ENCODE data around the gene SYPL2.

Gene SYPL2

GRCh38 chr1:109516872-109517271 lies 50.5 kb downstream of the SYPL2 start (continued):
- TF ChIP-seq TSHZ2 (CRISPR knock-in tag; IDR thresholded peaks at IDR 0.05) = no peak
- no peak for TF ChIP-seq ZC3H10 (CRISPR knock-in tag; IDR thresholded peaks at IDR 0.05)
- TF ChIP-seq ZNF565 (CRISPR knock-in tag; conservative IDR thresholded peaks at IDR 0.05; ENCODE audit: low read depth) = no peak
- TF ChIP-seq RARB (CRISPR knock-in tag; IDR thresholded peaks at IDR 0.05) = no peak
- TF ChIP-seq ZFP3 (CRISPR knock-in tag; IDR thresholded peaks at IDR 0.05) = no peak

DNA sequence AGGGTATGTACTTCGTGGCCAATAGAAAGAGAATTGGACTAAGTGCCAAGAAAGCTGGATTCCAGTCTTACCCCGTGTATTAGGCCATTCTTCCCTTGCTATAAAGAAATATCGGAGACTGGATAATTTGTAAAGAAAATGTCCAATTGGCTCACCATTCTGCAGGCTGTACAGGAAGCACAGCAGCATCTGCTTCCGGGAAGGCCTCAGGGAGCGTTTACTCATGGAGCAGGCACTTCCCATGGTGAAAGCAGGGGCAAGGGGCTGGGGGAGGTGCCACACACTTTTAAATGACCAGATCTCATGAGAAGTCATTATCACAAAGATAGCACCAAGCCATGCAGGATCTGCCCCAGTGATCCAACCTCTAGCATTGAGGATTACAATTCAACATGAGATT lies 51.0 kb downstream of the SYPL2 start:
- TF ChIP-seq GLIS3 (CRISPR knock-in tag; IDR thresholded peaks at IDR 0.05) = no peak
- TF ChIP-seq ZNF565 (CRISPR knock-in tag; conservative IDR thresholded peaks at IDR 0.05; ENCODE audit: low read depth) = no peak
- no peak for TF ChIP-seq ARNTL (CRISPR knock-in tag; IDR thresholded peaks at IDR 0.05; ENCODE audit: borderline replicate concordance, low read depth)
- TF ChIP-seq PATZ1 (CRISPR knock-in tag; IDR thresholded peaks at IDR 0.05; ENCODE audit: borderline replicate concordance) = no peak
- TF ChIP-seq SNAI2 (CRISPR knock-in tag; IDR thresholded peaks at IDR 0.05) = no peak
- TF ChIP-seq ZNF8 (CRISPR knock-in tag; IDR thresholded peaks at IDR 0.05) = no peak
- no peak for TF ChIP-seq RARB (CRISPR knock-in tag; IDR thresholded peaks at IDR 0.05)
- TF ChIP-seq BACH2 (CRISPR knock-in tag; IDR thresholded peaks at IDR 0.05; ENCODE audit: borderline replicate concordance) = no peak
- no peak for TF ChIP-seq OSR1 (CRISPR knock-in tag; IDR thresholded peaks at IDR 0.05)
- TF ChIP-seq ESRRG (CRISPR knock-in tag; IDR thresholded peaks at IDR 0.05) = no peak
- TF ChIP-seq, protein P1, sequence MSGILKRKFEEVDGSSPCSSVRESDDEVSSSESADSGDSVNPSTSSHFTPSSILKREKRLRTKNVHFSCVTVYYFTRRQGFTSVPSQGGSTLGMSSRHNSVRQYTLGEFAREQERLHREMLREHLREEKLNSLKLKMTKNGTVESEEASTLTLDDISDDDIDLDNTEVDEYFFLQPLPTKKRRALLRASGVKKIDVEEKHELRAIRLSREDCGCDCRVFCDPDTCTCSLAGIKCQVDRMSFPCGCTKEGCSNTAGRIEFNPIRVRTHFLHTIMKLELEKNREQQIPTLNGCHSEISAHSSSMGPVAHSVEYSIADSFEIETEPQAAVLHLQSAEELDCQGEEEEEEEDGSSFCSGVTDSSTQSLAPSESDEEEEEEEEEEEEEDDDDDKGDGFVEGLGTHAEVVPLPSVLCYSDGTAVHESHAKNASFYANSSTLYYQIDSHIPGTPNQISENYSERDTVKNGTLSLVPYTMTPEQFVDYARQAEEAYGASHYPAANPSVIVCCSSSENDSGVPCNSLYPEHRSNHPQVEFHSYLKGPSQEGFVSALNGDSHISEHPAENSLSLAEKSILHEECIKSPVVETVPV (CRISPR knock-in tag; IDR thresholded peaks at IDR 0.05) = no peak
- no peak for TF ChIP-seq TOX (CRISPR knock-in tag; IDR thresholded peaks at IDR 0.05; ENCODE audit: borderline replicate concordance)
- no peak for ATAC-seq

- ATAC-seq = no peak
- no peak for TF ChIP-seq ISL1 (CRISPR knock-in tag; IDR thresholded peaks at IDR 0.05)
- no peak for TF ChIP-seq ZNF70 (CRISPR knock-in tag; IDR thresholded peaks at IDR 0.05)
- TF ChIP-seq ARNTL (CRISPR knock-in tag; IDR thresholded peaks at IDR 0.05; ENCODE audit: borderline replicate concordance, low read depth) = no peak
- no peak for TF ChIP-seq CSDC2 (CRISPR knock-in tag; IDR thresholded peaks at IDR 0.05)
- no peak for TF ChIP-seq ESRRG (CRISPR knock-in tag; IDR thresholded peaks at IDR 0.05)
- TF ChIP-seq ZC3H10 (CRISPR knock-in tag; IDR thresholded peaks at IDR 0.05) = no peak
- no peak for TF ChIP-seq ZNF565 (CRISPR knock-in tag; conservative IDR thresholded peaks at IDR 0.05; ENCODE audit: low read depth)
- TF ChIP-seq ZFP3 (CRISPR knock-in tag; IDR thresholded peaks at IDR 0.05) = no peak
- TF ChIP-seq ZFP30 (CRISPR knock-in tag; IDR thresholded peaks at IDR 0.05) = no peak
- no peak for TF ChIP-seq SNAI2 (CRISPR knock-in tag; IDR thresholded peaks at IDR 0.05)
- TF ChIP-seq, protein P1 (CRISPR knock-in tag; IDR thresholded peaks at IDR 0.05) = no peak
- no peak for TF ChIP-seq PPARA (CRISPR knock-in tag; IDR thresholded peaks at IDR 0.05; ENCODE audit: borderline replicate concordance)
- no peak for TF ChIP-seq TSHZ2 (CRISPR knock-in tag; IDR thresholded peaks at IDR 0.05)
- no peak for TF ChIP-seq BACH2 (CRISPR knock-in tag; IDR thresholded peaks at IDR 0.05; ENCODE audit: borderline replicate concordance)
- TF ChIP-seq, protein P2, sequence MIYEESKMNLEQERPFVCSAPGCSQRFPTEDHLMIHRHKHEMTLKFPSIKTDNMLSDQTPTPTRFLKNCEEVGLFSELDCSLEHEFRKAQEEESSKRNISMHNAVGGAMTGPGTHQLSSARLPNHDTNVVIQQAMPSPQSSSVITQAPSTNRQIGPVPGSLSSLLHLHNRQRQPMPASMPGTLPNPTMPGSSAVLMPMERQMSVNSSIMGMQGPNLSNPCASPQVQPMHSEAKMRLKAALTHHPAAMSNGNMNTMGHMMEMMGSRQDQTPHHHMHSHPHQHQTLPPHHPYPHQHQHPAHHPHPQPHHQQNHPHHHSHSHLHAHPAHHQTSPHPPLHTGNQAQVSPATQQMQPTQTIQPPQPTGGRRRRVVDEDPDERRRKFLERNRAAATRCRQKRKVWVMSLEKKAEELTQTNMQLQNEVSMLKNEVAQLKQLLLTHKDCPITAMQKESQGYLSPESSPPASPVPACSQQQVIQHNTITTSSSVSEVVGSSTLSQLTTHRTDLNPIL (CRISPR knock-in tag; IDR thresholded peaks at IDR 0.05; ENCODE audit: low read depth) = no peak
- no peak for TF ChIP-seq GLIS3 (CRISPR knock-in tag; IDR thresholded peaks at IDR 0.05)
- TF ChIP-seq ZNF8 (CRISPR knock-in tag; IDR thresholded peaks at IDR 0.05) = no peak
- no peak for TF ChIP-seq TCF4 (CRISPR knock-in tag; IDR thresholded peaks at IDR 0.05; ENCODE audit: borderline replicate concordance)
- no peak for TF ChIP-seq OSR1 (CRISPR knock-in tag; IDR thresholded peaks at IDR 0.05)
Measured at GRCh38 chr1:109521002-109521951, 54.9 kb downstream of the SYPL2 start.
